ENCODE measurements around the gene TLE5. TPM values are rescaled to one million over a fixed set of nuclear protein-coding genes. Genes with fewer than 3 reads are reported as not detected.

TLE5 gene
- total RNA-seq, 2 donors from 2014 or later: 166 to 254 TPM

DNA sequence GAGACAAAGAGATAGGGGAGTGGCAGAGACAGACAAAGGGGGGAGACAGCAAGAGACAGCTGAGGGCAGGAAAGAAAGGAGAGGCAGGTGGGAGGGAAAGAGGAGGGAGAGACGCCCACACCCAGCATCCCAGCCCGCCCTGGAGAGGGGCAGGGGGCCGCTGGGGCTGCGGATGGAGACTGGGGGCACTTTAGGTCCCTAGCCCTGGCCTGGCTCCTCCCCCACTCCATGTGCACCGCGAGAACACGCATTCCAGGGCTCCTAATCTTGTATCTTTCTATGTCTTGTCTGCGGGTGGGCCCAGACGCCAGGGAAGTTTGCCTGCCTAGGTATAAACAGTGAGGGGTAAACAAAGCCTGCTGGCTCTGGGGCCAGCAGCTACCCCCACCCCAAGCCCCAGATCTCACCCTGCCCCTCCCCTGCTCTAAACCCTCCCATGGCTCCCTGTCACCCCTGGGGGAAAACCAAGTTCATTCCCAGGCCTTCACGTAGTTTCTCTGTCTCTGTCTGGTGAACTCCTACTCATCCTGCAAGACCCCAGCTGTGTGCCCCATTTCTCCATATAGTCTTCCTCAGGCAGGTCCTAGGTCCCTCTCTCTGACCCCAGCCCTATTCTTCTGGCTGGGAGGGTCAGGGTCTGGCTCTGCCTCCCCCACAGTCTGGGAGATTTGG lies 5.7 kb downstream of the TLE5 start:
- ATAC-seq: no peak

GRCh38 chr19:3055741-3056416 lies 6.4 kb downstream of the TLE5 start:
- TF ChIP-seq POLR2A (IDR thresholded peaks at IDR 0.05): no peak
- H3K4me3 ChIP-seq: no peak overlapping the region
- peak overlapping the region; percentile 70 to 95 (median 82) for H3K27ac ChIP-seq
- WGBS, 2 donors: 19 to 28% methylated on average over 10 to 29 of the region's 31 CpGs
- no peaks in the 10 kb centered on the region for H3K9me3 ChIP-seq
- ATAC-seq (peak; percentile 47), DNase-seq (peak; percentile 74 to 93 (median 90))
- intact Hi-C loops (cut with DNase I): no loop called here
- peaks cover 7 to 8% of the 10 kb centered on the region in 2 donors for H3K36me3 ChIP-seq (replicated peaks in 1 of 2; ENCODE audit: insufficient read depth in 1 of 2, low read depth in 2 of 2)
- peaks cover 65% of the 10 kb centered on the region for H3K4me1 ChIP-seq
- H3K27me3 ChIP-seq: no peaks in the 10 kb centered on the region

More for the DNA sequence above, 5.7 kb downstream of the TLE5 start:
- Histone ChIP-seq H3K9me3 (no peaks in the 10 kb centered on the region), H3K36me3 (replicated peaks in 1 of 2; ENCODE audit: insufficient read depth in 1 of 2, low read depth in 2 of 2) (peaks cover 7 to 8% of the 10 kb centered on the region in 2 donors), H3K4me3 (no peak overlapping the region), H3K27me3 (no peaks in the 10 kb centered on the region), H3K27ac (peak overlapping the region; percentile 70 to 95 (median 82)), H3K4me1 (peaks cover 70% of the 10 kb centered on the region)
- intact Hi-C loops (cut with DNase I): no loop called here
- WGBS, 2 donors: 12 to 20% methylated on average over 10 of the region's 10 CpGs
- DNase-seq: no peak
- TF ChIP-seq, protein P1, sequence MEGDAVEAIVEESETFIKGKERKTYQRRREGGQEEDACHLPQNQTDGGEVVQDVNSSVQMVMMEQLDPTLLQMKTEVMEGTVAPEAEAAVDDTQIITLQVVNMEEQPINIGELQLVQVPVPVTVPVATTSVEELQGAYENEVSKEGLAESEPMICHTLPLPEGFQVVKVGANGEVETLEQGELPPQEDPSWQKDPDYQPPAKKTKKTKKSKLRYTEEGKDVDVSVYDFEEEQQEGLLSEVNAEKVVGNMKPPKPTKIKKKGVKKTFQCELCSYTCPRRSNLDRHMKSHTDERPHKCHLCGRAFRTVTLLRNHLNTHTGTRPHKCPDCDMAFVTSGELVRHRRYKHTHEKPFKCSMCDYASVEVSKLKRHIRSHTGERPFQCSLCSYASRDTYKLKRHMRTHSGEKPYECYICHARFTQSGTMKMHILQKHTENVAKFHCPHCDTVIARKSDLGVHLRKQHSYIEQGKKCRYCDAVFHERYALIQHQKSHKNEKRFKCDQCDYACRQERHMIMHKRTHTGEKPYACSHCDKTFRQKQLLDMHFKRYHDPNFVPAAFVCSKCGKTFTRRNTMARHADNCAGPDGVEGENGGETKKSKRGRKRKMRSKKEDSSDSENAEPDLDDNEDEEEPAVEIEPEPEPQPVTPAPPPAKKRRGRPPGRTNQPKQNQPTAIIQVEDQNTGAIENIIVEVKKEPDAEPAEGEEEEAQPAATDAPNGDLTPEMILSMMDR (IDR thresholded peaks at IDR 0.05): no peak
- TF ChIP-seq POLR2A (IDR thresholded peaks at IDR 0.05): no peak

DNA sequence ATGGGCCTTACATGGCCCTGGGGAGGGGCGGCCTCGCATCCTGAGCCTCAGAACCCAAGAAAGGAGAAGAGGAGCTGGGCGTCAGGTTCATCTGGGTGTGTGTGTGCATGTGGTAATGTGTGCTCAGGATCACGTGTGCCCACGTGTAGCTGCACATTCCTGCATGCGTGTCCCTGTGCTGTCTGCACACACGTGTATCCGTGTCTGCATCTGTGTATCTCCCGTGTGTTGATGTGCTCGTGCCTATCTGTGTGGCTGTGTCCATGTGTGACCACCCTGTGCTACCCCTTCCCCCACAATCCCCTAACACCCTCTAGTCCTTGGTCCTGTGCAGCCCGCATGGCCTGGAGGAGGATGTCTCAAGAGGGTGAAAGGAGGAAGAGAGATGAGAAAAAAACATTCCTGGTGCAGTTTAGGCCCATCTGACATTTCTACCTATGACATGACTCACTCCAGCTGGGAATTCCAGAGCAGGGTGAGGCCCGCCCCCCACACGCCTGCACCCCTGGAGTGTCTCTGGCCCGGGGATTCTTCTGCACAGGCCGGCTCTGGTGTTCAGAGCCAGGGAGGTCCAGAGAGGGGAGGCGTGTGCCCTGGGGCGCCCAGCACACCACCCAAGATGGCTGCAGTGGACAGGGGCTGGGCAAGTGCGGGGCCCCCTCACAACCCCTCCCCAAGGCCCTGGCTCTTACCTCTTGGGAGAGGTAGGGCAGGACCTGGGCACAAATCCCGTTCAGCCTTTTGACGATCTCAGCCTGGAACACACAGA lies 7.1 kb downstream of the TLE5 start:
- Histone ChIP-seq H3K4me1 (peaks cover 58% of the 10 kb centered on the region), H3K4me3 (no peak overlapping the region), H3K9me3 (no peaks in the 10 kb centered on the region), H3K36me3 (replicated peaks in 1 of 2; ENCODE audit: insufficient read depth in 1 of 2, low read depth in 2 of 2) (peaks cover 7 to 8% of the 10 kb centered on the region in 2 donors), H3K27me3 (no peaks in the 10 kb centered on the region), H3K27ac (peak overlapping the region; percentile 69 to 95 (median 80))
- DNase-seq: peak in 1 of 4 donors; percentile 42
- intact Hi-C loops (cut with DNase I): no loop called here
- WGBS, 2 donors: 57 to 85% methylated on average over 9 to 20 of the region's 20 CpGs
- peak in 2 of 3 donors; percentile 3 to 13 for TF ChIP-seq POLR2A (IDR thresholded peaks at IDR 0.05)
- TF ChIP-seq, protein P1 (IDR thresholded peaks at IDR 0.05): no peak
- no peak for ATAC-seq

- no peaks in the 10 kb centered on the region for H3K27me3 ChIP-seq
- no peak for TF ChIP-seq POLR2A (IDR thresholded peaks at IDR 0.05)
- TF ChIP-seq, protein P1 (IDR thresholded peaks at IDR 0.05): no peak
- H3K27ac ChIP-seq: peak overlapping the region in 3 of 4 donors; percentile 21 to 95 (median 76)
- intact Hi-C loops (cut with DNase I): no loop called here
- DNase-seq (no peak), ATAC-seq (no peak)
- H3K9me3 ChIP-seq: no peaks in the 10 kb centered on the region
- 63 to 71% methylated on average over 4 of the region's 4 CpGs for WGBS, 2 donors
- no peak overlapping the region for H3K4me3 ChIP-seq
- peaks cover 5 to 7% of the 10 kb centered on the region in 2 donors for H3K36me3 ChIP-seq (replicated peaks in 1 of 2; ENCODE audit: insufficient read depth in 1 of 2, low read depth in 2 of 2)
- peaks cover 51% of the 10 kb centered on the region for H3K4me1 ChIP-seq
These were observed 7.9 kb downstream of the TLE5 start for GRCh38 chr19:3054265-3054971.
